ENCODE measurements around the gene AATF.

The AATF gene

GRCh38 chr17:36931697-36932382 is 16.9 kb upstream of the AATF start:
- no peak for DNase-seq

- DNase-seq, result no peak
These were observed 16.4 kb upstream of the AATF start for GRCh38 chr17:36932383-36932693.

GRCh38 chr17:36932694-36933511 is 15.9 kb upstream of the AATF start:
- DNase-seq, result no peak

- no peak for DNase-seq
These were observed 15.1 kb upstream of the AATF start for GRCh38 chr17:36933512-36934143.

- DNase-seq, result no peak
These were observed 14.5 kb upstream of the AATF start for GRCh38 chr17:36934144-36934691.

GRCh38 chr17:36934692-36935630 is 13.8 kb upstream of the AATF start:
- no peak for DNase-seq

GRCh38 chr17:36935671-36936454 is 12.9 kb upstream of the AATF start:
- no peak for DNase-seq

- no peak for DNase-seq
These were observed 12.2 kb upstream of the AATF start for GRCh38 chr17:36936455-36937000.

GRCh38 chr17:36937001-36937958 is 11.5 kb upstream of the AATF start, which contains the start of gene LHX1:
Gene LHX1, plus strand, starts transcription at chr17:36937475. Its CDS starts 723 bp downstream, at chr17:36938198.
- DNase-seq, result no peak

- DNase-seq, result no peak
These were observed 10.7 kb upstream of the AATF start for GRCh38 chr17:36937959-36938565.

GRCh38 chr17:36938566-36939051 is 10.1 kb upstream of the AATF start:
- no peak for DNase-seq

GRCh38 chr17:36939052-36939801 is 9.5 kb upstream of the AATF start:
- DNase-seq, result no peak

GRCh38 chr17:36939802-36940312 is 8.9 kb upstream of the AATF start:
- no peak for DNase-seq

- DNase-seq, result no peak
These were observed 8.2 kb upstream of the AATF start for GRCh38 chr17:36940313-36941264.

- DNase-seq, result no peak
These were observed 7.3 kb upstream of the AATF start for GRCh38 chr17:36941265-36942010.

GRCh38 chr17:36942019-36942599 is 6.6 kb upstream of the AATF start:
- no peak for DNase-seq

All from NCI-H2107 (cell line).